Adrenal gland (tissue), 12 donors: ENCODE measurements around the gene RBM23. TPM values are rescaled to one million over a fixed set of nuclear protein-coding genes. Genes with fewer than 3 reads are reported as not detected.
"Not testable (repeated sequence)": the region's sequence is repeated elsewhere in the genome, so short reads cannot be mapped to it uniquely, and the experiment has no call there.

Source experiments
- DNase-seq, 7 donors: peaks; one replicate each; pipeline ENCODE4 v3.0.0-alpha.2; 2019 to 2020
- H3K27ac ChIP-seq, 5 donors: fragments of 200-600 bp; sonication (generic) in 4 of 5; 1 replicate in 3 of 5; 2 replicates in 2 of 5; pipeline versions ENCODE4 v1.5.1 to v1.8.0; 2016 to 2020; ENCODE audit warnings: mild to moderate bottlenecking in 1 of 5
- H3K27me3 ChIP-seq: fragments of 200-600 bp; 2 replicates; pipeline ENCODE4 v1.8.0; 2021
- H3K36me3 ChIP-seq, 2 donors: fragments of 200-600 bp; replicated peaks in 1 of 2; 1 replicate in 1 of 2; 2 replicates in 1 of 2; pipeline versions ENCODE4 v1.5.1 to v1.8.0; 2018 to 2022
- H3K4me1 ChIP-seq, 2 donors: fragments of 200-600 bp; replicated peaks in 1 of 2; 1 replicate in 1 of 2; 2 replicates in 1 of 2; pipeline versions ENCODE4 v1.5.1 to v1.8.0; 2018 to 2021
- H3K4me3 ChIP-seq, 4 donors: fragments of 200-600 bp; sonication (generic) in 3 of 4; one replicate each; pipeline ENCODE4 v1.5.1; 2016 to 2018
- H3K9me3 ChIP-seq, 3 donors: fragments of 200-600 bp; sonication (generic) in 1 of 3; replicated peaks in 1 of 3; 1 replicate in 2 of 3; 2 replicates in 1 of 3; pipeline versions ENCODE4 v1.5.1 to v1.8.0; 2016 to 2021
- POLR2A ChIP-seq, 2 donors: fragments of 450-650 bp; IDR thresholded peaks; one replicate each; pipeline ENCODE4 v1.6.1; 2017; ENCODE audit warnings: antibody characterized with exemption in 2 of 2, mild to moderate bottlenecking in 2 of 2, moderate library complexity in 1 of 2
- WGBS, 4 donors: extraction: QIAGEN DNeasy Blood & Tissue Kit in 2 of 4; methylation state at CpG; one replicate each; pipeline versions ENCODE4 v1.1.5 to v1.1.7; 2013 to 2017; 5-methylcytosine and 5-hydroxymethylcytosine counted together
- intact Hi-C, 2 donors: fragments of 100-400 bp; cut with DNase I; formaldehyde crosslinking; loops; one replicate each; pipeline versions ENCODE4 v1.14.1 to v1.15.0; 2022 to 2023
- polyA plus RNA-seq, 3 donors: library from polyadenylated mRNA; stranded (reverse); fragments of 200-250 nt in 2 of 3; fragments of 350-450 nt in 1 of 3; fragmentation: Illumina TruSeq in 1 of 3; extraction: RNeasy Lipid Tissue Mini Kit (QIAGEN cat#74804) in 1 of 3; gene quantifications; one replicate each; pipeline ENCODE4 v1.2.3, GENCODE V29; 2013 to 2014
- total RNA-seq, 9 donors: library from RNA; depleted of rRNA in 4 of 9; stranded (reverse); fragments of >200 nt in 4 of 9; fragments of 120-200 nt in 1 of 9; fragmentation: NEBNext Ultra II Directional in 1 of 9; extraction: Animal tissue kit (Norgen Biotek cat#: 25700) in 1 of 9; gene quantifications; one replicate each; pipeline versions ENCODE4 v1.1.0 to v1.2.4, GENCODE V29; 2013 to 2023
- TF ChIP-seq, protein P1 (sequence below), 6 experiments: fragments of 450-650 bp in 4 of 6; fragments of 200-600 bp in 2 of 6; sonication (generic) in 1 of 6; IDR thresholded peaks; 1 replicate in 5 of 6; 2 replicates in 1 of 6; pipeline versions ENCODE4 v1.5.1 to v1.8.0; 2016 to 2021; ENCODE audit warnings: antibody characterized with exemption in 6 of 6, mild to moderate bottlenecking in 2 of 6, moderate library complexity in 1 of 6
- donor health status: healthy with polysubstance abuse.
- donor health status: Bipolar disorder and iron deficiency.
- donor health status: DM: yes; HTN: yes; CAD: no.
- donor health status: DM: no; HTN: no; CAD: no.
- donor health status: DM: no; HTN: no; CAD: no.
- donor health status: DM: yes; HTN: yes; CAD: no.

Gene RBM23
- total and polyA plus RNA-seq, 12 donors = 39.5 to 1,877 (median 80.1) TPM

DNA sequence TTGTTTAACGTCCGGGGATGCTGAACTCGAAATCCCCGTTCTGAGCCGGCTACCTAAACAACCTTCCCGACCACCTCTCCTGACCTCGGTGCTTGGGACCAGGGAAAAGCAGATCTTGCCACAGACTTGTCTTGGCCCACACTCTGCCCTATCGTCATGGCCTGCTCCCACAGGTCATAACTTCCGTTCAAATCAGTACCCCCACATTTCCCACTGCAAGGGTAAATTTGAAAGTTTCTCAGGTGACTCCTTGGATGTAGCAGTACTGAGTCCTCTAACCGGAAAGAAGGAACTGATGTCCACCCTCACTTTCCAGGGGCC, 612 bp upstream of the RBM23 start:
- peak in 1 of 2 donors; percentile 15 for TF ChIP-seq POLR2A (IDR thresholded peaks at IDR 0.05)
- TF ChIP-seq, protein P1, sequence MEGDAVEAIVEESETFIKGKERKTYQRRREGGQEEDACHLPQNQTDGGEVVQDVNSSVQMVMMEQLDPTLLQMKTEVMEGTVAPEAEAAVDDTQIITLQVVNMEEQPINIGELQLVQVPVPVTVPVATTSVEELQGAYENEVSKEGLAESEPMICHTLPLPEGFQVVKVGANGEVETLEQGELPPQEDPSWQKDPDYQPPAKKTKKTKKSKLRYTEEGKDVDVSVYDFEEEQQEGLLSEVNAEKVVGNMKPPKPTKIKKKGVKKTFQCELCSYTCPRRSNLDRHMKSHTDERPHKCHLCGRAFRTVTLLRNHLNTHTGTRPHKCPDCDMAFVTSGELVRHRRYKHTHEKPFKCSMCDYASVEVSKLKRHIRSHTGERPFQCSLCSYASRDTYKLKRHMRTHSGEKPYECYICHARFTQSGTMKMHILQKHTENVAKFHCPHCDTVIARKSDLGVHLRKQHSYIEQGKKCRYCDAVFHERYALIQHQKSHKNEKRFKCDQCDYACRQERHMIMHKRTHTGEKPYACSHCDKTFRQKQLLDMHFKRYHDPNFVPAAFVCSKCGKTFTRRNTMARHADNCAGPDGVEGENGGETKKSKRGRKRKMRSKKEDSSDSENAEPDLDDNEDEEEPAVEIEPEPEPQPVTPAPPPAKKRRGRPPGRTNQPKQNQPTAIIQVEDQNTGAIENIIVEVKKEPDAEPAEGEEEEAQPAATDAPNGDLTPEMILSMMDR (IDR thresholded peaks at IDR 0.05) = no peak
- Histone ChIP-seq H3K36me3 (peaks cover 0 to 41% of the 10 kb centered on the region in 2 donors), H3K4me1 (peaks cover 15 to 37% of the 10 kb centered on the region in 2 donors), H3K27ac (peak overlapping the region; percentile 37 to 99 (median 73)), H3K9me3 (no peaks in the 10 kb centered on the region), H3K4me3 (peak overlapping the region in 1 of 4 donors; percentile 69), H3K27me3 (no peaks in the 10 kb centered on the region)
- 7 to 18% (median 10%) methylated on average over 4 to 10 of the region's 10 CpGs for WGBS, 4 donors
- intact Hi-C loops = no loop called here
- no peak for DNase-seq

GRCh38 chr14:22915886-22916521, 2.9 kb downstream of the RBM23 start:
- Histone ChIP-seq H3K27ac (peak overlapping the region in 3 of 5 donors; percentile 37 to 69 (median 57)), H3K4me3 (no peak overlapping the region), H3K36me3 (peaks cover 0 to 17% of the 10 kb centered on the region in 2 donors), H3K27me3 (no peaks in the 10 kb centered on the region), H3K9me3 (no peaks in the 10 kb centered on the region), H3K4me1 (peaks cover 15 to 37% of the 10 kb centered on the region in 2 donors)
- intact Hi-C loops = no loop called here
- TF ChIP-seq, protein P1 (IDR thresholded peaks at IDR 0.05) = no peak
- TF ChIP-seq POLR2A (IDR thresholded peaks at IDR 0.05) = no peak
- peak in 6 of 7 donors; percentile 55 to 81 (median 72) for DNase-seq
- WGBS, 4 donors = 57 to 71% (median 63%) methylated on average over 8 of the region's 8 CpGs

- WGBS, 4 donors = 89 to 97% (median 93%) methylated on average over 4 of the region's 4 CpGs
- Histone ChIP-seq H3K4me1 (peaks cover 15 to 37% of the 10 kb centered on the region in 2 donors), H3K36me3 (peaks cover 0 to 14% of the 10 kb centered on the region in 2 donors)
- DNase-seq, H3K27me3 ChIP-seq, H3K9me3 ChIP-seq, H3K27ac ChIP-seq, H3K4me3 ChIP-seq, intact Hi-C loops: not testable (repeated sequence)
Observed at GRCh38 chr14:22914836-22915235, 4.1 kb downstream of the RBM23 start.

DNA sequence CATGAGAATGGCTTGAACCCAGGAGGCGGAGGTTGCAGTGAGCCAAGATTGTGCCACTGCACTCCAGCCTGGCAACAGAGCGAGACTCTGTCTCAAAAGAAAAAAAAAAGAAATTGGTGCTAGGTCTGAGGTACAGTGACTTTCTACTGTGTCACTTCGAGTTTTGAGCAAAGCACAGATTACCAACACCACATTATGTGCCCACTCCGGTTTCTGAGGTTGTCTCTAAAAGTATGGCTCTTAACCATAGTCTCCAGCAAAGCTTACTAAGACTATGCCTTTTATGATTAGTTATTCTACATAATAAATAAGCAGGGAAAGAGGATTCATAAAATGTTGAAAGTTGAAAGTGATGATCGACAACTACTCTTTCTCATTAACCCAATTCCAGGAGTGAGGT, 8.0 kb downstream of the RBM23 start:
- DNase-seq = no peak
- Histone ChIP-seq H3K4me3 (no peak overlapping the region), H3K4me1 (peaks cover 0 to 18% of the 10 kb centered on the region in 2 donors), H3K9me3 (no peaks in the 10 kb centered on the region), H3K27ac (no peak overlapping the region), H3K36me3 (peaks cover 0 to 53% of the 10 kb centered on the region in 2 donors), H3K27me3 (no peaks in the 10 kb centered on the region)
- TF ChIP-seq, protein P1 (IDR thresholded peaks at IDR 0.05) = no peak
- TF ChIP-seq POLR2A (IDR thresholded peaks at IDR 0.05) = no peak
- intact Hi-C loops = no loop called here
- 88 to 93% (median 89%) methylated on average over 5 of the region's 5 CpGs for WGBS, 4 donors

- intact Hi-C loops = no loop called here
- peaks cover 0 to 76% of the 10 kb centered on the region in 2 donors for H3K36me3 ChIP-seq
Observed at GRCh38 chr14:22908601-22909000, 10.3 kb downstream of the RBM23 start.

More at GRCh38 chr14:22908601-22909000, 10.3 kb downstream of the RBM23 start:
- TF ChIP-seq POLR2A (IDR thresholded peaks at IDR 0.05) = no peak
- TF ChIP-seq, protein P1 (IDR thresholded peaks at IDR 0.05) = no peak
- peak in 1 of 7 donors; percentile 47 for DNase-seq
- H3K4me1 ChIP-seq = peaks cover 3 to 11% of the 10 kb centered on the region in 2 donors
- no peaks in the 10 kb centered on the region for H3K27me3 ChIP-seq
- 67 to 81% (median 70%) methylated on average over 8 of the region's 8 CpGs for WGBS, 4 donors
- no peak overlapping the region for H3K4me3 ChIP-seq
- peak overlapping the region in 3 of 5 donors; percentile 3 to 40 (median 23) for H3K27ac ChIP-seq
- no peaks in the 10 kb centered on the region for H3K9me3 ChIP-seq
